HG03378 (cell line): Measurements from ENCODE around the gene NOP9.

Source experiments
- ATAC-seq: cut with Tn5 transposase; IDR thresholded peaks from one replicate; pipeline ENCODE4 v1.9.1; 2021; ENCODE audit warnings: mild to moderate bottlenecking, moderate library complexity; ENCODE audit not compliant: unreplicated experiment

NOP9 gene

GRCh38 chr14:24280797-24281460, 18.7 kb upstream of the NOP9 start:
- ATAC-seq: no peak

- ATAC-seq: no peak
Observed at GRCh38 chr14:24281636-24282035, 18.0 kb upstream of the NOP9 start.

GRCh38 chr14:24282736-24283135, 16.9 kb upstream of the NOP9 start:
- no peak for ATAC-seq

GRCh38 chr14:24283796-24284460, 15.7 kb upstream of the NOP9 start:
- no peak for ATAC-seq

- no peak for ATAC-seq
Observed at GRCh38 chr14:24284501-24285035, 15.1 kb upstream of the NOP9 start.

- no peak for ATAC-seq
Observed at GRCh38 chr14:24285351-24285750, 14.3 kb upstream of the NOP9 start.

GRCh38 chr14:24286996-24287395, 12.7 kb upstream of the NOP9 start:
- no peak for ATAC-seq

- ATAC-seq: no peak
Observed at GRCh38 chr14:24289649-24290280, 9.9 kb upstream of the NOP9 start.

GRCh38 chr14:24290746-24291145, 8.9 kb upstream of the NOP9 start:
- ATAC-seq: no peak

- no peak for ATAC-seq
Observed at GRCh38 chr14:24291446-24292117, 8.1 kb upstream of the NOP9 start.

- ATAC-seq: no peak
Observed at GRCh38 chr14:24292118-24292807, 7.4 kb upstream of the NOP9 start.

GRCh38 chr14:24293525-24293924, 6.1 kb upstream of the NOP9 start:
- ATAC-seq: no peak

GRCh38 chr14:24296341-24297157, 3.1 kb upstream of the NOP9 start:
- peak; percentile 59 for ATAC-seq

- peak; percentile 19 for ATAC-seq
Observed at GRCh38 chr14:24297190-24297964, 2.3 kb upstream of the NOP9 start.

GRCh38 chr14:24298892-24299254, 777 bp upstream of the NOP9 start:
- no peak for ATAC-seq

- ATAC-seq: no peak
Observed at GRCh38 chr14:24300326-24300980, 803 bp downstream of the NOP9 start.

GRCh38 chr14:24304019-24304387, 4.4 kb downstream of the NOP9 start:
- no peak for ATAC-seq

- ATAC-seq: no peak
Observed at GRCh38 chr14:24307156-24307574, 7.5 kb downstream of the NOP9 start.
